Measurements from ENCODE around the gene EDN1. TPM values are rescaled to one million over a fixed set of nuclear protein-coding genes. Genes with fewer than 3 reads are reported as not detected.

EDN1 gene
- total RNA-seq, 6 experiments from 2014 or later, result 2.6 to 7.4 (median 3.7) TPM

- Mint-ChIP-seq H3K4me3 (no peak overlapping the region), H3K4me1 (ENCODE audit: low read depth) (peaks cover 38% of the 10 kb centered on the region), H3K9me3 (no peaks in the 10 kb centered on the region), H3K27me3 (ENCODE audit: insufficient read depth) (peaks cover 3% of the 10 kb centered on the region; the same call in 1 of the 2 replicates), H3K27ac (no peak overlapping the region; the same call in 1 of the 2 replicates), H3K36me3 (ENCODE audit: low read depth) (no peaks in the 10 kb centered on the region)
- no peak for DNase-seq
- no peak for TF ChIP-seq CTCF (IDR thresholded peaks at IDR 0.05)
Observed at GRCh38 chr6:12343440-12344162, 53.4 kb downstream of the EDN1 start.

- Mint-ChIP-seq H3K4me3 (no peak overlapping the region), H3K4me1 (ENCODE audit: low read depth) (peaks cover 43% of the 10 kb centered on the region)
- DNase-seq, result no peak
Observed at GRCh38 chr6:12344296-12344695, 54.1 kb downstream of the EDN1 start.

GRCh38 chr6:12344961-12345693, 55.0 kb downstream of the EDN1 start:
- peaks cover 50% of the 10 kb centered on the region for H3K4me1 Mint-ChIP-seq (ENCODE audit: low read depth)
- peaks cover 7% of the 10 kb centered on the region for H3K27me3 Mint-ChIP-seq (ENCODE audit: insufficient read depth)
- no peaks in the 10 kb centered on the region for H3K36me3 Mint-ChIP-seq (ENCODE audit: low read depth)
- TF ChIP-seq CTCF (IDR thresholded peaks at IDR 0.05), result no peak
- no peaks in the 10 kb centered on the region for H3K9me3 Mint-ChIP-seq
- no peak overlapping the region for H3K4me3 Mint-ChIP-seq
- no peak overlapping the region for H3K27ac Mint-ChIP-seq
- no peak for DNase-seq

More at GRCh38 chr6:12344296-12344695, 54.1 kb downstream of the EDN1 start:
- Mint-ChIP-seq H3K27me3 (ENCODE audit: insufficient read depth) (peaks cover 3% of the 10 kb centered on the region; the same call in 1 of the 2 replicates), H3K27ac (no peak overlapping the region), H3K9me3 (no peaks in the 10 kb centered on the region), H3K36me3 (ENCODE audit: low read depth) (no peaks in the 10 kb centered on the region)
- no peak for TF ChIP-seq CTCF (IDR thresholded peaks at IDR 0.05)

GRCh38 chr6:12345694-12346058, 55.5 kb downstream of the EDN1 start:
- no peak for DNase-seq
- peaks cover 50% of the 10 kb centered on the region for H3K4me1 Mint-ChIP-seq (ENCODE audit: low read depth)
- H3K27ac Mint-ChIP-seq, result no peak overlapping the region
- H3K36me3 Mint-ChIP-seq (ENCODE audit: low read depth), result peaks cover 4% of the 10 kb centered on the region; the same call in 1 of the 2 replicates
- no peak overlapping the region for H3K4me3 Mint-ChIP-seq
- no peak for TF ChIP-seq CTCF (IDR thresholded peaks at IDR 0.05)
- H3K9me3 Mint-ChIP-seq, result no peaks in the 10 kb centered on the region
- H3K27me3 Mint-ChIP-seq (ENCODE audit: insufficient read depth), result peaks cover 4% of the 10 kb centered on the region

Measured in HFFc6 (cell line).